Iris pigment epithelial cell (primary cell): ENCODE results near the gene TMEM225B.
"Not testable (repeated sequence)": the region's sequence is repeated elsewhere in the genome, so short reads cannot be mapped to it uniquely, and the experiment has no call there.

Experiments used
- DNase-seq: peaks from one replicate; pipeline ENCODE4 v3.0.0-alpha.2; 2011; ENCODE audit warnings: low read depth

Gene TMEM225B

GRCh38 chr7:99623091-99623693, 25.1 kb downstream of the TMEM225B start:
- DNase-seq: no peak

- no peak for DNase-seq
Observed at GRCh38 chr7:99623702-99624447, 25.8 kb downstream of the TMEM225B start.

GRCh38 chr7:99624484-99624883, 26.4 kb downstream of the TMEM225B start:
- DNase-seq: no peak

- no peak for DNase-seq
Observed at GRCh38 chr7:99625321-99625720, 27.3 kb downstream of the TMEM225B start.

- DNase-seq: no peak
Observed at GRCh38 chr7:99625961-99626360, 27.9 kb downstream of the TMEM225B start.

- DNase-seq: no peak
Observed at GRCh38 chr7:99626661-99627060, 28.6 kb downstream of the TMEM225B start.

GRCh38 chr7:99627513-99627912, 29.4 kb downstream of the TMEM225B start:
- DNase-seq: no peak

- DNase-seq: no peak
Observed at GRCh38 chr7:99628471-99629465, 30.7 kb downstream of the TMEM225B start.

- DNase-seq: no peak
Observed at GRCh38 chr7:99629643-99630042, 31.6 kb downstream of the TMEM225B start.

GRCh38 chr7:99631295-99632109, 33.4 kb downstream of the TMEM225B start:
- DNase-seq: peak; percentile 28

GRCh38 chr7:99637414-99637813, 39.3 kb downstream of the TMEM225B start:
- DNase-seq: not testable (repeated sequence)

GRCh38 chr7:99638731-99639130, 40.7 kb downstream of the TMEM225B start:
- no peak for DNase-seq

GRCh38 chr7:99639267-99639666, 41.2 kb downstream of the TMEM225B start:
- no peak for DNase-seq

GRCh38 chr7:99642027-99642426, 44.0 kb downstream of the TMEM225B start:
- peak; percentile 35 for DNase-seq

- no peak for DNase-seq
Observed at GRCh38 chr7:99643464-99643863, 45.4 kb downstream of the TMEM225B start.

- DNase-seq: no peak
Observed at GRCh38 chr7:99644431-99644830, 46.4 kb downstream of the TMEM225B start.

GRCh38 chr7:99645590-99645989, 47.5 kb downstream of the TMEM225B start:
- no peak for DNase-seq

- DNase-seq: no peak
Observed at GRCh38 chr7:99648843-99649242, 50.8 kb downstream of the TMEM225B start.

GRCh38 chr7:99651290-99651689, 53.2 kb downstream of the TMEM225B start:
- no peak for DNase-seq

- no peak for DNase-seq
Observed at GRCh38 chr7:99652671-99653070, 54.6 kb downstream of the TMEM225B start.

- not testable (repeated sequence) for DNase-seq
Observed at GRCh38 chr7:99653269-99653668, 55.2 kb downstream of the TMEM225B start.

GRCh38 chr7:99653754-99654153, 55.7 kb downstream of the TMEM225B start:
- no peak for DNase-seq
